Sigmoid colon (tissue), 7 donors: ENCODE measurements around the gene GAS6. TPM values are rescaled to one million over a fixed set of nuclear protein-coding genes. Genes with fewer than 3 reads are reported as not detected.

ENCODE experiments used
- DNase-seq: peaks from one replicate; pipeline ENCODE4 v3.0.0-alpha.2; 2019
- H3K27ac ChIP-seq, 4 donors: fragments of 200-600 bp; sonication (generic); one replicate each; pipeline ENCODE4 v1.5.1; 2016 to 2019; ENCODE audit warnings: mild to moderate bottlenecking in 1 of 4
- H3K27me3 ChIP-seq, 3 donors: fragments of 200-600 bp; sonication (generic); one replicate each; pipeline ENCODE4 v1.5.1; 2019; ENCODE audit warnings: mild to moderate bottlenecking in 1 of 3
- H3K36me3 ChIP-seq, 4 donors: fragments of 200-600 bp; sonication (generic); one replicate each; pipeline ENCODE4 v1.5.1; 2016 to 2019
- H3K4me1 ChIP-seq, 4 donors: fragments of 200-600 bp; sonication (generic); one replicate each; pipeline ENCODE4 v1.5.1; 2017 to 2019
- H3K4me3 ChIP-seq, 4 donors: fragments of 200-600 bp; sonication (generic); one replicate each; pipeline ENCODE4 v1.5.1; 2017 to 2019; ENCODE audit warnings: mild to moderate bottlenecking in 2 of 4, moderate library complexity in 1 of 4
- H3K9me3 ChIP-seq, 4 donors: fragments of 200-600 bp in 3 of 4; sonication (generic) in 3 of 4; one replicate each; pipeline versions ENCODE4 v1.5.1 to v1.6.1; 2013 to 2019
- EP300 ChIP-seq, 4 donors: sonication (generic); formaldehyde crosslinking; IDR thresholded peaks; one replicate each; pipeline ENCODE4 v1.6.1; 2017; ENCODE audit warnings: antibody characterized with exemption in 4 of 4
- POLR2A ChIP-seq, 2 donors: fragments of 450-650 bp; IDR thresholded peaks; one replicate each; pipeline ENCODE4 v1.6.1; 2016; ENCODE audit warnings: antibody characterized with exemption in 2 of 2, mild to moderate bottlenecking in 2 of 2, moderate library complexity in 2 of 2
- POLR2AphosphoS5 ChIP-seq, 4 donors: sonication (generic); formaldehyde crosslinking; IDR thresholded peaks; one replicate each; pipeline ENCODE4 v1.6.1; 2017; ENCODE audit warnings: antibody characterized with exemption in 4 of 4
- WGBS, 2 donors: extraction: QIAGEN DNeasy Blood & Tissue Kit; methylation state at CpG; one replicate each; pipeline ENCODE4 v1.1.7; 2013; 5-methylcytosine and 5-hydroxymethylcytosine counted together
- intact Hi-C: fragments of 100-400 bp; cut with DNase I; formaldehyde crosslinking; loops from one replicate; pipeline ENCODE4 v1.15.1; 2023
- polyA plus RNA-seq, 3 donors: library from polyadenylated mRNA; stranded (reverse); fragments of 200-250 nt; gene quantifications; one replicate each; pipeline ENCODE4 v1.2.3, GENCODE V29; 2013
- total RNA-seq, 4 donors: library from RNA; depleted of rRNA; stranded (reverse); fragments of >200 nt; gene quantifications; one replicate each; pipeline ENCODE4 v1.1.0, GENCODE V29; 2016
- TF ChIP-seq, protein P1 (sequence below), 4 experiments: fragments of 450-650 bp in 3 of 4; fragments of 200-600 bp in 1 of 4; IDR thresholded peaks; one replicate each; pipeline ENCODE4 v1.5.1; 2016 to 2019; ENCODE audit warnings: antibody characterized with exemption in 4 of 4, mild to moderate bottlenecking in 3 of 4, moderate library complexity in 2 of 4
- donor health status: healthy with polysubstance abuse.
- donor health status: Bipolar disorder and iron deficiency.
- donor health status: healthy.

GAS6 gene
- total and polyA plus RNA-seq, 7 donors: 27.0 to 105 (median 58.1) TPM

DNA sequence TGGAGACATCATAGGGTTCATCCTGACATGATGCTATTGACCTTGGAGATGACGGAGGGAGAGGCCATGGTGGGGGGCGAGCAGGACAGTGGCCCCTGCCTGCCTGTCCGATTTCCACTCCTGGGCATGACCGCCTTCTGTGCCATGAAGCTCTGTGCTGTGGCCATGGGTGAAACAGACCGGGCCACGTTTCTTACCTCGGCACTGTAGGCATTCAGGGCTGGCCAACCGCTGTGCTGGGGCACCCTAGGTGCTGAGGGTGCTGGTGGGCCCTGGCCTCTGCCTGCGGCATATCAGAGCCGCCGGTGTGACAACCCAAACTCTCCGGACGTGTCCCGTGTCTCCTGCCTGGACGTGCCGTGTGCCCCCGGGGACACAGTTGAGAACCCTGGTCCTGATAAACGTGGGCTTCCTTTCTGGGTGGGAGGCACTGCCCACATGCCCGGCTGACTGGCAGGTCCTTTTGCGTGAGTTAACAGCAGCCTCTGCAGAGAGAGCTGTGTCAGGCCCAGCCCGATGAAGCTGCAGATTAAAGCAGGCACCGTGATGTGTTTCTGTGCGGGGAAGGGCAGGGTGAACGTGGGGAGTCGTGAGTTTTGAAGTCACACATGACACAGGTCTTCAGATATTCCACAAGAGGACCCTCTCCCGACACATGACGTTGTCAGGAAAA lies 58.3 kb downstream of the GAS6 start:
- intact Hi-C loops: no loop called here
- no peak overlapping the region for H3K4me3 ChIP-seq

GRCh38 chr13:113804703-113805430 lies 59.0 kb downstream of the GAS6 start:
- H3K27ac ChIP-seq: no peak overlapping the region
- TF ChIP-seq POLR2A (IDR thresholded peaks at IDR 0.05) (no peak), EP300 (IDR thresholded peaks at IDR 0.05) (no peak), POLR2AphosphoS5 (IDR thresholded peaks at IDR 0.05) (no peak)
- TF ChIP-seq, protein P1, sequence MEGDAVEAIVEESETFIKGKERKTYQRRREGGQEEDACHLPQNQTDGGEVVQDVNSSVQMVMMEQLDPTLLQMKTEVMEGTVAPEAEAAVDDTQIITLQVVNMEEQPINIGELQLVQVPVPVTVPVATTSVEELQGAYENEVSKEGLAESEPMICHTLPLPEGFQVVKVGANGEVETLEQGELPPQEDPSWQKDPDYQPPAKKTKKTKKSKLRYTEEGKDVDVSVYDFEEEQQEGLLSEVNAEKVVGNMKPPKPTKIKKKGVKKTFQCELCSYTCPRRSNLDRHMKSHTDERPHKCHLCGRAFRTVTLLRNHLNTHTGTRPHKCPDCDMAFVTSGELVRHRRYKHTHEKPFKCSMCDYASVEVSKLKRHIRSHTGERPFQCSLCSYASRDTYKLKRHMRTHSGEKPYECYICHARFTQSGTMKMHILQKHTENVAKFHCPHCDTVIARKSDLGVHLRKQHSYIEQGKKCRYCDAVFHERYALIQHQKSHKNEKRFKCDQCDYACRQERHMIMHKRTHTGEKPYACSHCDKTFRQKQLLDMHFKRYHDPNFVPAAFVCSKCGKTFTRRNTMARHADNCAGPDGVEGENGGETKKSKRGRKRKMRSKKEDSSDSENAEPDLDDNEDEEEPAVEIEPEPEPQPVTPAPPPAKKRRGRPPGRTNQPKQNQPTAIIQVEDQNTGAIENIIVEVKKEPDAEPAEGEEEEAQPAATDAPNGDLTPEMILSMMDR (IDR thresholded peaks at IDR 0.05): no peak
- H3K27me3 ChIP-seq: no peaks in the 10 kb centered on the region
- DNase-seq: peak; percentile 54
- no peak overlapping the region for H3K4me3 ChIP-seq
- peaks cover 0 to 6% (median 2%) of the 10 kb centered on the region in 4 donors for H3K9me3 ChIP-seq
- no peaks in the 10 kb centered on the region for H3K36me3 ChIP-seq
- WGBS, 2 donors: 91 to 93% methylated on average over 39 of the region's 39 CpGs
- H3K4me1 ChIP-seq: peaks cover 0 to 7% (median 3%) of the 10 kb centered on the region in 4 donors
- intact Hi-C loops: no loop called here

More for the DNA sequence above, 58.3 kb downstream of the GAS6 start:
- 91 to 92% methylated on average over 27 of the region's 27 CpGs for WGBS, 2 donors
- peaks cover 0 to 7% (median 3%) of the 10 kb centered on the region in 4 donors for H3K4me1 ChIP-seq
- DNase-seq: peak; percentile 57
- H3K27me3 ChIP-seq: no peaks in the 10 kb centered on the region
- H3K36me3 ChIP-seq: no peaks in the 10 kb centered on the region
- H3K27ac ChIP-seq: no peak overlapping the region
- TF ChIP-seq EP300 (IDR thresholded peaks at IDR 0.05) (no peak), POLR2AphosphoS5 (IDR thresholded peaks at IDR 0.05) (no peak), POLR2A (IDR thresholded peaks at IDR 0.05) (no peak)
- TF ChIP-seq, protein P1 (IDR thresholded peaks at IDR 0.05): no peak
- peaks cover 0 to 6% (median 2%) of the 10 kb centered on the region in 4 donors for H3K9me3 ChIP-seq

DNA sequence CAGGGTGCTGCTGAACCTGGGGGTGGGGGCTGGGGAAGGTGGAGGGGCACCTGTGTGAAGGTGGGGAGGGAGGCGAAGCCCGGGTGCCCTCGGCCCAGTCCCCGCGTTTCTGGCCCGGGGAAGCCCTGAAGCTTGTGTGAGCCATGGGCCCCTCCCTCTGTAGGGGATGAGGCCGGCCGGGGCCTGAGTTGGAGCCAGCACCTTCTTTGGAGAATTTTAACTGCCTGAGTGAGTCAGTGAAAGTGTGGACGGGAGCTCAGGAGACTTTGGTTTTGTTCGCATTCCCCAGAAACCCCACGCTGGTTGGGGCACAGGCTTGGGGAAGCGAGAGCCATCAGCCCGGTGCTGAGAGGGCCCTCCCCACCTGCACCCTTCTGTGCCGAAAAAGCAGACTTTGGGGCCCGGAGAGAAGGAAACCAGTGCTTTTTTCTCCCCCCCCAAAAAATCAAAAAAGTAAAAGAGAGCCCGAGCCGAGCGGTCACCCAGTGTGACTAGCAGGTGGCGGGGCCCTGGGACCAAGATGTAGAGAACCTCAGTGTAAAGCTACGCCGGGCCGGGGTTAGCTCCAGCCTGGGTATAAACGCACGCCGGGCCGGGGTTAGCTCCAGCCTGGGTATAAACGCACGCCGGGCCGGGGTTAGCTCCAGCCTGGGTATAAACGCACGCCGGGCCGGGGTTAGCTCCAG lies 59.7 kb downstream of the GAS6 start:
- Histone ChIP-seq H3K9me3 (peaks cover 0 to 6% (median 2%) of the 10 kb centered on the region in 4 donors), H3K4me3 (no peak overlapping the region), H3K36me3 (no peaks in the 10 kb centered on the region), H3K4me1 (peaks cover 0 to 7% (median 3%) of the 10 kb centered on the region in 4 donors), H3K27ac (peak overlapping the region in 1 of 4 donors; percentile 43), H3K27me3 (no peaks in the 10 kb centered on the region)
- intact Hi-C loops: no loop called here
- WGBS, 2 donors: 93% methylated on average over 34 of the region's 34 CpGs
- no peak for DNase-seq
- TF ChIP-seq EP300 (IDR thresholded peaks at IDR 0.05): no peak
- TF ChIP-seq, protein P1 (IDR thresholded peaks at IDR 0.05): no peak
- no peak for TF ChIP-seq POLR2AphosphoS5 (IDR thresholded peaks at IDR 0.05)
- no peak for TF ChIP-seq POLR2A (IDR thresholded peaks at IDR 0.05)

- Histone ChIP-seq H3K27me3 (no peaks in the 10 kb centered on the region), H3K36me3 (no peaks in the 10 kb centered on the region), H3K9me3 (peaks cover 0 to 4% (median 1%) of the 10 kb centered on the region in 4 donors), H3K4me3 (no peak overlapping the region), H3K27ac (peak overlapping the region in 1 of 4 donors; percentile 43), H3K4me1 (peaks cover 0 to 7% (median 3%) of the 10 kb centered on the region in 4 donors)
- TF ChIP-seq POLR2A (IDR thresholded peaks at IDR 0.05) (no peak), EP300 (IDR thresholded peaks at IDR 0.05) (no peak)
- TF ChIP-seq, protein P1 (IDR thresholded peaks at IDR 0.05): no peak
- intact Hi-C loops: no loop called here
- DNase-seq: no peak
- 86 to 90% methylated on average over 32 of the region's 32 CpGs for WGBS, 2 donors
Measured at GRCh38 chr13:113803409-113804016, 60.4 kb downstream of the GAS6 start.
